Endothelial cell of umbilical vein (primary cell): ENCODE data around the gene TSPAN18. TPM values are rescaled to one million over a fixed set of nuclear protein-coding genes. Genes with fewer than 3 reads are reported as not detected.

Experiments used
- BruUV-seq: library from RNA; stranded (reverse); fragments of 400-500 nt; replicated peaks from 2 replicates; lab custom pipeline; 2021; lab: Mats Ljungman, UMichigan
- CTCF ChIA-PET: fragments of 300-600, 350-600 bp; sonication (Branson Sonifier 250); formaldehyde crosslinking; loops from one replicate; lab custom pipeline; 2021; ENCODE audit warnings: antibody characterized with exemption, inconsistent platforms; lab: Charles Lee
- POLR2A ChIA-PET: fragments of 300-600, 350-600 bp; sonication (Branson Sonifier 250); formaldehyde crosslinking; loops from one replicate; lab custom pipeline; 2021; ENCODE audit warnings: antibody characterized with exemption, inconsistent platforms; lab: Charles Lee
- DNase-seq: peaks from one replicate; pipeline ENCODE4 v3.0.0-alpha.2; 2011; ENCODE audit warnings: low read depth, low spot score
- FAIRE-seq: peaks from 2 replicates; lab custom pipeline; 2011; peaks lifted over from hg19 to GRCh38; lab: Jason Lieb, UNC
- H2AFZ ChIP-seq: 2 replicates; pipeline ENCODE4 v1.6.0; 2012; ENCODE audit warnings: low read depth, low read length, control low read depth, inconsistent platforms
- H3K27ac ChIP-seq: 2 replicates; pipeline ENCODE4 v1.5.1; 2011; ENCODE audit warnings: low read depth, mild to moderate bottlenecking, control low read depth, low read length, moderate library complexity; ENCODE audit not compliant: insufficient read depth
- H3K27me3 ChIP-seq, 2 experiments: 2 replicates each; pipeline versions ENCODE4 v1.6.0 to v1.6.1; 2011; ENCODE audit warnings: low read length in 2 of 2, mixed read lengths in 1 of 2; ENCODE audit not compliant: control insufficient read depth in 2 of 2, insufficient read depth in 2 of 2
- H3K36me3 ChIP-seq, 2 experiments: 2 replicates in 1 of 2; 3 replicates in 1 of 2; pipeline ENCODE4 v1.5.1; 2011; ENCODE audit warnings: low read length in 2 of 2, mild to moderate bottlenecking in 1 of 2, moderate library complexity in 1 of 2; ENCODE audit not compliant: control insufficient read depth in 2 of 2, insufficient read depth in 2 of 2; ENCODE audit errors: extremely low read depth in 1 of 2
- H3K4me1 ChIP-seq: 3 replicates; pipeline ENCODE4 v1.5.1; 2011; ENCODE audit warnings: mild to moderate bottlenecking, low read length; ENCODE audit not compliant: control insufficient read depth, insufficient read depth; ENCODE audit errors: extremely low read depth
- H3K4me2 ChIP-seq: 2 replicates; pipeline ENCODE4 v1.6.1; 2011; ENCODE audit warnings: low read length, control low read depth, mixed read lengths; ENCODE audit not compliant: insufficient read depth
- H3K4me3 ChIP-seq, 3 experiments: fragments of 200-600 bp in 1 of 3; sonication (generic), shearing (Covaris generic) in 1 of 3; replicated peaks in 1 of 3; 2 replicates each; pipeline ENCODE4 v1.5.1; 2011 to 2016; ENCODE audit warnings: control low read depth in 3 of 3, low read length in 3 of 3, mild to moderate bottlenecking in 2 of 3, inconsistent platforms in 1 of 3, low read depth in 1 of 3, moderate library complexity in 1 of 3; ENCODE audit not compliant: insufficient read depth in 1 of 3
- H3K79me2 ChIP-seq: 2 replicates; pipeline ENCODE4 v1.6.0; 2012; ENCODE audit warnings: low read length, inconsistent platforms; ENCODE audit not compliant: control insufficient read depth, insufficient read depth
- H3K9ac ChIP-seq: replicated peaks from 2 replicates; pipeline ENCODE3; 2011; ENCODE audit warnings: low read length, control low read depth; ENCODE audit not compliant: insufficient read depth; ENCODE audit errors: extremely low read depth
- H3K9me1 ChIP-seq: replicated peaks from 3 replicates; pipeline ENCODE4 v1.6.0; 2011; ENCODE audit warnings: mild to moderate bottlenecking, low read length; ENCODE audit not compliant: control insufficient read depth, insufficient read depth; ENCODE audit errors: extremely low read depth
- H3K9me3 ChIP-seq: replicated peaks from 2 replicates; pipeline ENCODE4 v1.5.1; 2012; ENCODE audit warnings: low read length, inconsistent platforms; ENCODE audit not compliant: control insufficient read depth, insufficient read depth
- H4K20me1 ChIP-seq: replicated peaks from 2 replicates; pipeline ENCODE3; 2011; ENCODE audit warnings: mild to moderate bottlenecking, low read length; ENCODE audit not compliant: control insufficient read depth, insufficient read depth; ENCODE audit errors: extremely low read depth
- CTCF ChIP-seq, 2 donors: IDR thresholded peaks; 1 replicate in 1 of 2; 2 replicates in 1 of 2; pipeline ENCODE4 v1.5.1; 2011; ENCODE audit warnings: low read length in 2 of 2, mild to moderate bottlenecking in 2 of 2, moderate library complexity in 2 of 2, control low read depth in 1 of 2, inconsistent platforms in 1 of 2, low read depth in 1 of 2; ENCODE audit not compliant: insufficient read depth in 1 of 2; ENCODE audit errors: extremely low read depth in 1 of 2
- FOS ChIP-seq: IDR thresholded peaks from 2 replicates; pipeline ENCODE4 v1.6.1; 2011; ENCODE audit warnings: mild to moderate bottlenecking, low read length, moderate library complexity, borderline replicate concordance; ENCODE audit not compliant: insufficient read depth
- MAX ChIP-seq: IDR thresholded peaks from 2 replicates; pipeline ENCODE4 v1.6.1; 2011; ENCODE audit not compliant: insufficient read depth, insufficient read length
- POLR2A ChIP-seq: IDR thresholded peaks from 2 replicates; pipeline ENCODE4 v1.6.1; 2012; ENCODE audit warnings: low read depth, mild to moderate bottlenecking, control low read depth, low read length
- POLR2AphosphoS5 ChIP-seq: IDR thresholded peaks from 2 replicates; pipeline ENCODE4 v1.6.1; 2012; ENCODE audit warnings: low read depth, mild to moderate bottlenecking, control low read depth, low read length, moderate library complexity; ENCODE audit not compliant: insufficient read depth
- dilution Hi-C: fragments of 300-500 bp; cut with MboI; formaldehyde crosslinking; loops from one replicate; pipeline ENCODE4 v1.15.0; 2019; ENCODE audit warnings: low sequenced_read_pairs; ENCODE audit not compliant: extremely low pct_ligation_motif_present
- intact Hi-C: fragments of 100-400 bp; cut with micrococcal nuclease; formaldehyde crosslinking; loops from one replicate; pipeline ENCODE4 v1.10.0; 2022
- polyA plus RNA-seq, 4 experiments: library from polyadenylated mRNA; depleted of rRNA in 3 of 4; stranded (reverse) in 3 of 4; unstranded in 1 of 4; fragments of >200 nt; gene quantifications; 2 replicates each; pipeline versions ENCODE4 v1.2.1 to v1.2.3, GENCODE V29; 2011 to 2012; ENCODE audit warnings: missing spikeins in 1 of 4
- total RNA-seq: library from RNA; stranded (reverse); gene quantifications from 2 replicates; pipeline ENCODE4 v1.2.3, GENCODE V29; 2021

Gene TSPAN18
- total and polyA plus RNA-seq, 2 donors (not counting 3 experiments of a cell fraction or from before 2014, with no cell fraction given), result 32.2 to 118 TPM

GRCh38 chr11:44779736-44780520, 53.2 kb downstream of the TSPAN18 start:
- intact Hi-C loops, result no loop called here
- ChIA-PET CTCF (interaction anchor here (1.0 to 1.7 kb wide), 2 partner anchors 111 to 131 kb away, joined by 4 to 6 read pairs; no protein-coding TSS in a partner anchor), POLR2A (no interaction called here)
- H3K4me3 ChIP-seq, result no peak overlapping the region
- BruUV-seq, result no TSS peak
- H3K27me3 ChIP-seq, result no peaks in the 10 kb centered on the region
- no peaks in the 10 kb centered on the region for H4K20me1 ChIP-seq
- no peak for DNase-seq
- peaks cover 5% of the 10 kb centered on the region for H3K4me1 ChIP-seq
- H3K27ac ChIP-seq, result no peak overlapping the region
- H3K9me3 ChIP-seq, result no peaks in the 10 kb centered on the region
- H3K36me3 ChIP-seq, result peaks cover 0 to 2% of the 10 kb centered on the region in 2 experiments
- no peak overlapping the region for H3K9ac ChIP-seq
- no peaks in the 10 kb centered on the region for H3K9me1 ChIP-seq
- FAIRE-seq, result no peak
- TF ChIP-seq FOS (no peak), POLR2AphosphoS5 (no peak), POLR2A (no peak), CTCF (IDR thresholded peaks at IDR 0.05; ENCODE audit: extremely low read depth in 1 of 2, insufficient read depth in 1 of 2, low read depth in 1 of 2, low read length in 2 of 2) (no peak), MAX (no peak)
- no peaks in the 10 kb centered on the region for H3K79me2 ChIP-seq
- H3K4me2 ChIP-seq, result no peak overlapping the region
- dilution Hi-C loops, result no loop called here
- H2AFZ ChIP-seq, result no peak overlapping the region
